ENCODE results near the gene IFI6.

DNA sequence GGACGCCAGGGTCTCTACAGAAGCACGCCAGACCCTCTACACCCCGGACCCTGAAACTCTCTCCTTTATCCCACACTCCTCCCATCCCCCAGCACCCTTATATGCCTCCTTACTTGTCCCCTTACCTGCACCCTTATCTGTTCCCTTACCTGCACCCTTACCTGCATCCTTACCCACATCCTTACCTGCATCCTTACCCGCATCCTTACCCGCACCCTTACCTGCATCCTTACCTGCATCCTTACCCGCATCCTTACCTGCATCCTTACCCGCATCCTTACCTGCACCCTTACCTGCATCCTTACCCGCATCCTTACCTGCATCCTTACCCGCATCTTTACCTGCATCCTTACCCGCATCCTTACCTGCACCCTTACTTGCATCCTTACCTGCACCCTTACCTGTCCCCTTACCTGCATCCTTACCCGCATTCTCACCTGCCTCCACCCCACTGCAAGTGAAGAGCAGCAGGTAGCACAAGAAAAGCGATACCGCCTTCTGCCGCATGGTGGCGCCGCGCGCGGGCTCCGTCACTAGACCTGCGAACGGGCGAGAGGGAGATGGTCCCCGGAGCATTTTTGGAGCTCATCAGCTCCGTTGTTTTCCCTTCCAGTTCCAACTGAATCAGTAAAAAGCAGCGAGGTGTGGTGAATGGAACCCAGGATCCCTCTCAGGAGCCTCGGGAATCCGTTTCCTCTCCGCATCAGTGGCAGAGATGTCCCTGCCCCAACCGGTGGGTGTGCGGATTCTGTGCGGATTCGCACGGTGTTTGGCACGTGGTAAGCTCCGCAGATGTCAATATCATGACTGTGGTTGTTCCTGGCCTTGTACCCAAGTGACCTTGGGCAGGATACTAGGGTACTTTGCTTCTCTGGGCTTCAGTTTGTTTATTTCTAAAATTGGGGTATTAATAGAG lies 2.9 kb downstream of the IFI6 start:
- TF ChIP-seq ZNF703 (CRISPR knock-in tag; IDR thresholded peaks at IDR 0.05; ENCODE audit: borderline replicate concordance) (no peak), MATR3 (CRISPR knock-in tag; IDR thresholded peaks at IDR 0.05) (no peak)
